Stimulated activated CD4-positive, alpha-beta T cell treated with anti-CD3 and anti-CD28 coated beads, Interleukin-4, amount 100 ng/mL, for 48 hours (primary cell): ENCODE data around the gene GABRB2.

Experiments
- DNase-seq, 2 donors: peaks; one replicate each; pipeline ENCODE4 v3.0.0-alpha.2; 2020; ENCODE audit warnings: low read depth in 2 of 2

The GABRB2 gene

GRCh38 chr5:161471211-161471950 is 75.1 kb downstream of the GABRB2 start:
- DNase-seq, result no peak

DNA sequence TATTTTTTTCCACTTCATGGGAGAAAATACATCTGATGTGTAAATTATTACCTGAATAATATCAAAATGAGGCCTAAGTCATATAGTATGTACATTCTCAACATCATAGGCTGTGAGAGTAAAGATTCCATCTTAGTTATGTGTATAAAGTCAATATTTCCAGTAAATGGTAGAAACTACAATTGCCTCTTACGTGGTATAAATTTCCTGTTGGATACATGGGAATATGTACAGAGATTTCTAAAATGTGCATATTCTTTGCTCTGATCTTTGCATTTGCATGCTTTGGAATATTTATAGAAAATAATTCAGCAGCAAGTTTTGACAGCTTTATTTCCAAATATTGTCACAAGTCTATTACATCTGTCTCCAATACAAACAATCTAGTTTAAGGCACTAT is 78.8 kb downstream of the GABRB2 start:
- DNase-seq, result no peak

DNA sequence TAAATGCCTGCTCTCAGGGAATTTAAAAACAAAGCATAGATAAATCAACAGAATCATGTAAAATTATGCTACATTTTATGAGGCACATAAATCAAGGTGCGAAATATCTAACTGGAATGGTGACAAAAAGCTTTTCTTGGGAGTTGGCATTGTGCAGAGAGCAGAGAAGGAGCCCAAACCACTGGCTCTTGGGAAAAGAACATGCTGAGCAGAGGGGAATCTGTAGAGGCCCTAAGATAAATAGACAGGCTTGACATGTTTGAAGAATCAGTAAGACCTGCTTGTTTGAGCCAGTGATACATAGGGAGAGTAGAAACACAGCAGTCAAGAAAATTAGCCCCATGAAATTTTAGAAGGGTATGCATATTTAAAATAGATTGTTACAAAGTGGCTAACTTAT is 85.8 kb downstream of the GABRB2 start:
- DNase-seq, result no peak

- DNase-seq, result no peak
Measured at GRCh38 chr5:161446655-161447054, 99.9 kb downstream of the GABRB2 start.

GRCh38 chr5:161442471-161442870 is 104.1 kb downstream of the GABRB2 start:
- DNase-seq, result no peak

DNA sequence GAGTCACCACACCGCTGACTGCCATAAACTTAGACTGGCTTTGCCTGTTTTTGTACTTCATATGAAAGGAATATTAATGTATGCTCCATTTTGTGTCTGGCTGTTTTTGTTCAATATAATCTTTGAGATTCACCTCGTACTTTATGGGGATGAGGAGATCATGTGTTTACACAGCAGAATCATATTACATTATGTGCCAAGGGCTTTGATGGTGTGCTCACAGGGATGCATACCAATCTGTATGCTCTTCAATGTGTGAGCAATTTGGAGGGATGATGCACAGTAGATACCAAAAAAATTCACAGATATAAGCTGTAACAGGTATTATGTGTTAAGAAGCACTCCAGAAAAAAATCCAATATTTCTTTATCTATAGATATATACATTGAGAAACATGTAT is 113.7 kb downstream of the GABRB2 start:
- no peak for DNase-seq

- DNase-seq, result no peak
Measured at GRCh38 chr5:161431963-161432362, 114.6 kb downstream of the GABRB2 start.

GRCh38 chr5:161421067-161421466 is 125.5 kb downstream of the GABRB2 start:
- DNase-seq, result no peak

DNA sequence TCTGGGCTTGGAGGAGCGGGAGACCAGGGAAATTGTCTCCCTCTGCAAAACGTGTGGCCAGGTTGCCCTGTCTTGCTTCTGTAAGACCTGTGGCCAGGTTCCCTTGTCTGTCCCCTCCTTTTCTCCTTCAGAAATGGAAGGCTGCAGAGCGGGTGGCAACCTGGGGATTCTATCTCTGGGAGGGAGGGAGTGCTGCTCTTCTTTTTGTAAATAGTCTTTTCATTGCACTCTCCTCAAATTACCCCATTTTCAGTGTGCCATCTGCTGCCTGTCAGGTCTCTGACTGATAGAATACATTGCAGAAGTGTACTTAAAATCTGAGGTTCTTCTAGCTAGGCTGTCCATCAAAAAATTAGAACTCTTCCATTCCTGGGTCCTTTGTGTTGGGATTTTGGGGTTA is 126.0 kb downstream of the GABRB2 start:
- DNase-seq, result no peak

DNA sequence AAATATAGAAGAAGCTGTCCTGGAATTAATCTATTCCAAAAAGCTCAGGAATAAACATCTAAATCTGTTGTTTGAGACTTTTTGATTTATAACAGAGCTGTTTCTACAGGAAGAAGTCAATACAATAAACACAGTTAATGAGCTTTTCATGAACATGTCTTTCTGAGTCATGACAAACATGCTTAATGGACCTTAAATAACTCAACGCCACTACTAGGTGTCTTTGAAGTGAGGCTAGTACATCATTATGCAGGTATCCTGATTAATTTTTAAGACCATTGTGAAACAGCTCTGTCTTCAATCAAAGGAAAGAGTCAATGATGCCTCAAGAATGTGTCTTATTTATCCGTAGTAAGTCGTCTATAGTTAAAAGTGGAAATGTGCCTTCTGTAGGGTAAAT is 131.6 kb downstream of the GABRB2 start:
- no peak for DNase-seq

DNA sequence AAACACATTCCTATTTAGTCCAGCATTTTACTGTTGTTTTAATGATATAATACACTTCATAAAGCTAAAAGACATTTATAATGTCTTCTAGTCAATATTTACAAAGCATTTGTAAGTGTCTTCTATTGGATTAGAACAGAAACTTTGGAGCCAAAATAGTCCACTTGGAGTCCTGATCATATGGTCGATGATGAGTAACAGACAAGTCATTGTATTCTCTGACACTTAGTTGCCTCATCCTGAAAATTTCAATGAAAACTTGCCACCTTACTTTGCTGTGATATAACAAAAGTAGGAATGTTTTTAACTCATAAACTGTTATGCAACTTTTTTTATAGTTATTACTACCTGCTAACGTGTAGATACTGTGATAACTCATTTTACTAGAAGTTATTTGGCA is 132.5 kb downstream of the GABRB2 start:
- DNase-seq, result no peak

DNA sequence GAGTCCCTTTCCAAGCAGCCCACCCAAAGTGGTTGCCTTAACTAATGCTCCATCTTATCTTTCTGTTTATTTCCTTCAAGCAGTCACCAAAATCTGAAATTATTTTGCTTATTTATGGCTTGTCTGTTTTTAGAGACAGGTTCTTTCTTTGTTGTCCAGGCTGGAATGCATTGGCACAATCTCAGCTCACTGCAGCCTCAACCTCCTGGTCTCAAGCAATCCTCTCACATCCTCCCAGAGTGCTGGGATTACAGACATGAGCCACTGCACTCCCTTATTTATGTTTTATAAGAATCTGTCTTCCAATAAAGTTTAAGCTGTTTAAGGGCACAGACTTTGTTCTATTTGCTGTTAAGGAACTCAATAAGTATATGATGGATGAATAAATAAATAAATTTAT is 133.7 kb downstream of the GABRB2 start:
- DNase-seq, result no peak

- no peak for DNase-seq
Measured at GRCh38 chr5:161411156-161411555, 135.4 kb downstream of the GABRB2 start.

- DNase-seq, result no peak
Measured at GRCh38 chr5:161410640-161411039, 135.9 kb downstream of the GABRB2 start.

DNA sequence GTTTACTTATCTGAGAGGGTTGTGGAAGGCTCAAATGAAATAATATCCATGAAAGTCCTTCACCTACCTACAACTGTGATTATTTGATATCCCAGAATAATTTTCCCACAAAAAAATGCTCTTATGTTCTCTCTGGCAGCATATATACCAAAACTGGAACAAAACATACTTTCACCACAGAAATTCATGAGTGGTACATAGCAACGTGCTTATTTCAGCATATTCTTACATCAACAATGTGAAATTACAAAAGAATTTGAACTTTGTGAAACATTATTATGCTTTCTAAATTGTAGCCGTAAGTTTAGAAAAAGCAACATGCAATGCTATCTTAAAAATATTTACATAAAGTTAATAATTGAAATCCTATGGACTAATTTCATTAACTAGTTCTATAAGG is 137.1 kb downstream of the GABRB2 start:
- DNase-seq, result no peak

DNA sequence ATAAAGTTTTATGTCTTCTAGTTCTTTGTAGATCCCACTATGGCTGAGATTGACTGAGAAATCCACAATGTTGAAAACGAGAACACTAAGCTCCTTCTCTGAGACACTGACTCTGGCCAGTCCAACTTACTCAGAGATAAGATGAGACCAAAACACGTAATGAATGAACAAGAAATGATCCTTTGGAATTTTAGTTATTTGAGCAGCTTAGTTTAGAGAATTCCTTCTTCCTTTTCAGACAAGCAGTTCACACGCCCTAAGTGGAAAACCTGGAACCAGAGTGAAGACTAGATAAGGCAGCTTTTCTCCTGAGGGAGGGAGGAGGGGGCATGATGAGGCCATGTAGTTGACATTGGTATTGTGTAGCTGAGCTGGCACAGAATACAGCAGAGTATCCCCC is 139.6 kb downstream of the GABRB2 start:
- no peak for DNase-seq

- no peak for DNase-seq
Measured at GRCh38 chr5:161403996-161404395, 142.5 kb downstream of the GABRB2 start.

DNA sequence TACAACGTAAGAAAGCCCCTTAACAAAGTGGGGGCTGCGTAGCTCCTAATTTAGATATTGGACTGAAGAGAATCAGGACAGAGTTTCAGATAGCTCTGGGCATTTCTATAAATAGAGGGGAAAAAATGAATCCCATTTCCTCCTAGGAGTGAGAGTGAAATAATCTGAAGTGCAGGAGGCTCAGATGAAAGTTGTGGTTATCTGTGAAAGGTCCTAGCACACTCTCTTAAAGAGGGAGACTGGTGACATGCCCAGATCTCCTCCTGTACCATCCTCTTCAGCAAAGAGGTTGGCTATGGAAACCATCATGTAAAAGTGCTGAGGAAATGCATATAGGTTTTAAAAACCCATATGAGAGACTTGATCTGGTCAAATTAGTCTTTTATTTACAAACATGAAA is 143.4 kb downstream of the GABRB2 start:
- no peak for DNase-seq

DNA sequence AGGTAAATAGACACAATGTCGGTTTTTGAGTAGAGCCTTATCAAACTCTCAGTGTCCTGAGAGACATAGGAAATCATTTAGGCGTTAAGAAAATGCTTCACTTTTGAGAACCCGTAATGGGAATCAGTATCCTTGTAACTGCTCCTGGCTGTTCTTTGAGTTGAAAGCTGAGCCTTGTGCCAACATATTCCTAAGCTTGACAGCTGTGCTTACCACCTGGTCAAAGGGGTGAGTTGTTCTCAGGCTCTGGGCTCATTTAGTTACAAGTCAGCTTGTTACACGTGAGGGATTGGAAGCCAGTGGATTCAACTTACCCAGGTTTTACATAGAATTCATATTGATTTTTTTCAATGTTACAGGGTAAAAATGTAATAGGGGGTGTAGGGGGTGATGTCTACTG is 145.9 kb downstream of the GABRB2 start:
- DNase-seq, result no peak

DNA sequence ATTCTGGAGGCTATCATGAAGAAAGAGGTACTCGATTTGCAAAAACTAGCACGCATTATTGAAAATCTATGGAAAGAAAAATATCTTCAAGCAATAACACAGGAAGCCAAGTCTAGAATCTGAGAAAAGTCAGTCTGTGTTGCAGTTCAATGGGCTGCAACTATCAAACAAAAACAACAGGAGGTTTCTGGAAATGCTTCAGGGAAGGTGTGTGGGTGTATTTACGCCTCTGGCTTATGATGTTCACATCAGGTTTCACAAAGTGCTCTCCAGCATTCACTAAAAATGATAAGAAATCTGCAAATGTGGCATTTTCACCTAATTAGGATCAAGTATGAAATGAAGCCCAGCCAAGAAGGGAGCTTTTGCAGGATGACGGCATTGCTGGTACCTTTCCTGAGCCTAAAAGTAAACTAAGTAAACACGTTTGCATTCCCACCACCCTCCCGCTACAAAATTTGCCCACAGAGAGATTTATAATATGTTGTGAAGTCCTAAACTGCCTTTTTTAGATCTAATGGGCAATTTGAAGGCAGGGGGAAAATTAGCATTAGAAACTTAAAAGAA is 146.4 kb downstream of the GABRB2 start:
- DNase-seq, result no peak

GRCh38 chr5:161397448-161397847 is 149.1 kb downstream of the GABRB2 start:
- DNase-seq, result no peak

DNA sequence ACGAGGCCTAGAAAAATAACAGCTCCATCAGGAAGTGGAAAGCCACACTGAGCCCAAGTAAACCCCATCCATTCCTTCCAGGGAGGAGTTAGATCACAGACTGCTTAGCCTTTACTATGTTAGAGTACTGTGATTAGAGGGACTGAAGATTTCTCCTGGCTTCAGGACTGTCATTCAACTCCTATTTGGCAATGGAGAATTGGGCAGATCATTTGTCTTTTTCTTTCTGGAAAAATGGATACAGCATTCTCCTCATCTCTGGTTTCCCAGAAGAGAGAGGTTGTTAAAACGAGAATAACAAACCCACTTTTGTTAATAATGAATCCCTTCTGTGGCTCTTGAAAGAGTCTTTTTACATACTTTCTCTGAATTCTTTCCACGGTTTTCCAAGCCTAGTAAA is 150.4 kb downstream of the GABRB2 start:
- no peak for DNase-seq

DNA sequence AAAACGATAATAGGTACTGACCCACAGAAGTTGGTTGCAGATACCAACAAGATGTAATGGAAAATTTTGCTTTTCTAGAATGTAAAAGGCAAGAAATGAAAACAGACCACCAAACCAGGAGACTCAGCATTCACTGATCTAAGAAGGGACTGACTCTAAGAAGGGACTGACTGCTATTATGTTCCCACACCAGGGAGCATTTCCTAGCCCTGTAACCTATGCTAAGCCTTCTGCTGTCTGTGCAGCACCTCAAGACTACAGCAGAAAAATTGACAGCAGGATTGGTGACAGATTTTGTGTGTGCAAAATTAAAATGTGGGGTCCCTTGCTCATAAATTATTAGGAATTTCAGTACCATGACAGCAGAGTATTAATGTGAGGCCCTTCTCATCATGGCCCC is 154.8 kb downstream of the GABRB2 start:
- no peak for DNase-seq

GRCh38 chr5:161391016-161391415 is 155.5 kb downstream of the GABRB2 start:
- DNase-seq, result no peak
